GM19467 (cell line): Measurements from ENCODE around the gene CDK14.

Experiments
- ATAC-seq: cut with Tn5 transposase; IDR thresholded peaks from one replicate; pipeline ENCODE4 v1.9.1; 2021; ENCODE audit warnings: mild to moderate bottlenecking, moderate library complexity; ENCODE audit not compliant: unreplicated experiment

Gene CDK14

DNA sequence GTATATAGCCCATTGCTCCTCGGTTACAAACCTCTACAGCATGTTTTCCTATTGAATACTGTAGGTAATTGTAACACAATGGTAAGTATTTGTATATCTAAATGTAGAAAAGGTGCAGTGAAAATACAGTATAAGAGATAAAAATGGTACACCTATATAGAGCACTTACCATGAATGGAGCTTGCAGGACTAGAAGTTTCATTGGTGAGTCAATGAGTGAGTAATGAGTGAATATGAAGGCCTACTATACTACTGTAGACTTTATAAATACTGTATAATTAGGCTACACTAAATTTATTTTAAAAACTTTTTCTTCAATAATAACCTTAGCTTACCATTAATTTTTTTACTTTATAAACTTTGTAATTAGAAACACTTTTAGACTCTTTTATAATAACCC, 239.7 kb downstream of the CDK14 start:
- ATAC-seq, result no peak

DNA sequence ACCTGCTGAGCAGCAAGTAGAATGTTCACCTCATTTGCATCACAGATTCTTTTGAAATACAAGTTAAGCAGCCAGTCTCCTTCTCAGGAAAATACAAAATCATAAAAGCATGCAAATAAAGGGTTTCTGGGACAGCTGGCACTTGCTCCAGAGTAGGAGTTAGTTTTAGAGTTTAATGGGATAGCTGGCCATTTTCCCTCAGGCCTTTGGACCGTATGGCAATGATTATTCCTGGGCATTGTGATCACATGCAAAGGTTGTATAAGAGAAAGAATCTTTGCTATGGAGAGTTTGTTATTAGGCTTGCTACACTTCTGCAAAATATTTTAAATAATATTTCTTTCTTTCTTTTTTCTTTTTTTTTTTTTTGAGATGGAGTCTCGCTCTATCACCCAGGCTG, 240.8 kb downstream of the CDK14 start:
- no peak for ATAC-seq

DNA sequence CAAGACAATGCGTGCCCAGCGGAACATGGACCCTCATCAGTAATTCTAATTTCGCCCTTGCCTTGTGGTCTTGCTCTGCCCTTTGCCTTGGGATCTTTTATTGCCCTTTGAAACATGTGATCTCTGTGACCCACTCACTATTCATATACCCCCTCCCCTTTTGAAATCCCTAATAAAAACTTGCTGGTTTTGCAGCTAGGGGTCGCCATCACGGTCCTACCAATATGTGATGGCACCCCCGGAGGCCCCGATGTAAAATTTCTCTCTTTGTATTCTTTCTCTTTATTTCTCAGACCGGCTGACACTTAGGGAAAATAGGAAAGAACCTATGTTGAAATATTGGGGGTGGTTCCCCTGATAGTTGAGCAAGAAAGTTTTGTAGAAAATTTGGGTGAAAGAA, 242.7 kb downstream of the CDK14 start:
- no peak for ATAC-seq

DNA sequence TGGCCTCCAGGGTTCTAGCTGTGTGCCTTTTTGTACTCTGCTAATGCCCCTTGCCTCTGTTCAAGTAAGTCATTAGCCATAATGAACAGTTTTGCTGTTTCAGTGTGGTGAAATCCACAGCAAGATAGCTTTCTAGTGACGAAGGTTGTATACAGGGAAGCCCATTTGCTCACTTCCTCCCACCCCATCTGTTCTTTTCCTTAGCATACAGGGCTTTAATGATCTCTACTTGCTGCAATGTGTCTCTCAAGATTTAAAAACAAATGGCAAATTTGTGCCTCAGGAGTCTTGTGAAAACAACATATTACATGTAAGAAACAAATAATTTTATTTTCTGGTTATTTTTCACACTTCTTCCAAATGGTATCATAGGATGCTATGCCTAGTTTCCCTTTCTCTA, 243.2 kb downstream of the CDK14 start:
- no peak for ATAC-seq

DNA sequence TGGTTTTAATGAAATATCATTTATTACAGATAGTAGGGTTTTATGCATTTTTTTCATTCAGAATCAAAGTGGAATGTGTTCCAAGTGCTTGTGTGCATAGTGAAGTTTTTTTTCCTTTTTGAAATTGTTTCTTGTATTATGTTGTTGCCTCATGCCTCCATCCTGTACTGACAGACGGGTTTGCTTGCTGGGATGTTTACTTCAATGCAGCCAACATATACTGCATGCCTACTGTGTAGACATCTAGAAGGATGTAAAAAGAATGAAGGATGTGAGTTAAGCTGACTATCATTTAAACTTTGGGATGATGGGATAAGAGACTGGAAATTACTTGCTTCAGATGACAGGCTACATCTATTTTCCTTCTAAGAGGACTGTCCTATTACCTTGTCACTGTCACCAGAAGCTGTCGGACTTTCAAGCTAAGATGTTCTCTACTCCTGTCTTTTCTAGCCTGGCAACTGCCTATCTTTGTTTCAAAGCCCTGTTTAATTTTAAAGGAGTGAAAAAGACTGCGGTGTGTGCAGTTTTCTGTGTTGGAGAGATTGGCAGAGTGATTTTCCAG, 243.7 kb downstream of the CDK14 start:
- no peak for ATAC-seq

DNA sequence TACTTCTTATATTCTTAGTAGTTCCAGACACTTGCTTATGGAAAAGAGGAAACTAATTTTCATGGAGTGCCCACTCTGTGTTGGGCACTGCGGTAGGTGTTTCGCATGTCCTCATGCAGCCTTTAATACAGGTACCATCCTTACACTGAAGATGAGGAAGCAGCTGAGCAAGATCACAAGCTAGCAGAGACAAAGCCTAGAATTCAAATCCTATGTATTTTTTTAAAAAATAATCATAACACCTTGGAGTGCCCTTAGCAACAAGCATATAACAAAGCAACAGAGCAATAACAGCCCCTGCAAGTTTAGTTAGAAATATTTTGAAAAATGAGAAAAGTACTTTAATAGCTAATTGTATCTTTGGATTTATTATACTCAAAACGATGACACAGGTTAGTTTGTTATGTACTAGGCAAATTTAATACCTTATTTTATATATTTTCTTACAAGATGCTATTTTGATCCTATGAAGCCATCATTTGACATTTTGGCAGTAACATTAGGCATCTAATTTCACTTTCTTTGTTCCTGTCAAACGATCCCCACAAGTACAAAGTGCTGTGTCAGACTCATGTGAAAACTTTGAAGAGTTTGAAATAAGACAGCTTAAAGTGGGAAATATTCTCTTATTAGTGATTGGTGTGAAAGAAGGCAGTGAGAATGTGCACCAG, 245.8 kb downstream of the CDK14 start:
- no peak for ATAC-seq

DNA sequence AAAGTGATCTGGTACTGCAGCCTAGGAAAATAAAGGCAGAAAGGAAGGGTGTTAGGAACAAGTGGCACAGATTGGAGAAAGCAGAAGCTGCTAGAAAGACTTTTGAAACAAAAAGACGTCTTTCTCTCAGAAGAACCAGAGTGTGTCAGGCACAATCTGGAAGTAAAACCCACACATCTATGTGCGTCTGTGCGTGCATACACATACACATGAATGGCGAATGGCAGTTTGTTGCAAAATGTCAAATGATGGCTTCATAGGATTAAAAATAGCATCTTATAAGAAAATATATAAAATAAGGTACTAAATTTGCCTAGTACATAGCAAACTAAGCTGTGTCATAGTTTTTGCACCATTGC, 246.3 kb downstream of the CDK14 start:
- no peak for ATAC-seq

DNA sequence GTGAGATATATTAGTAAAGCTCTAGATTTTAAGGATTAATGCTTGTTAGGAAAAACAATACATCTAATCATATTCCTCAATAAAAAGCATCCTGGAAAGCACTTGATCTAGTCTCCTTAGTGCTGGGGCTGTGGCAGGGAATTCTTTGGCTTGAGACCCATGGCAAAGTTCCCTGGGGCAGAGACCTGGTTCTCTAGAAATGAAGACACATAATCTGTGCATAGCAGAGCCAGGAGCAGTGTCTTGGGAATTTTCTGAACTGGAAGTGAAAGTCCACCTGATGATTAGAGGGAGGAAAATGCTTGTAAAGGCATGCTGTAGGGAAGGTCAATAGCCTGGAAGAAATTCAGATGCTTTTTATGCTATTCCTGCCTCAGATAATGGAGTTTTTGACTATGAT, 247.4 kb downstream of the CDK14 start:
- ATAC-seq, result no peak

DNA sequence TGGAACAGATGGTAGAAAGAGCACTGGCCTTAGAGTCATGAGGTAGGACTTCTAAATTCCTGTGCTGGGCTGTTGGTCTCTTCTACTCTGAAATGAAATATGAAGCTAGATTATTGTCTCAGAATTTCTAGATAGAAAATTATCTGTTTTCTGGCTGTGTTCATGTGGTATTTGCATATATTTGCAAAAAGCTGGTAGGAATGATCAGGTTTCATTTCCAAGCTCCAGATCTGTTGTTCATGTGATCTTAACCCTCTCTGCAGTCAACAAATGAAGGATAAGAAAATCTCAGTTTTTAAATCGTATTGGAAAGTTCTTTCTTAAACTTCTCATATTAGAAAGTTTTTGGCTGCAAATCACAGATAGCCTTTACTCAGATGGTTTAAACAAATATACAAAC, 248.3 kb downstream of the CDK14 start:
- no peak for ATAC-seq

DNA sequence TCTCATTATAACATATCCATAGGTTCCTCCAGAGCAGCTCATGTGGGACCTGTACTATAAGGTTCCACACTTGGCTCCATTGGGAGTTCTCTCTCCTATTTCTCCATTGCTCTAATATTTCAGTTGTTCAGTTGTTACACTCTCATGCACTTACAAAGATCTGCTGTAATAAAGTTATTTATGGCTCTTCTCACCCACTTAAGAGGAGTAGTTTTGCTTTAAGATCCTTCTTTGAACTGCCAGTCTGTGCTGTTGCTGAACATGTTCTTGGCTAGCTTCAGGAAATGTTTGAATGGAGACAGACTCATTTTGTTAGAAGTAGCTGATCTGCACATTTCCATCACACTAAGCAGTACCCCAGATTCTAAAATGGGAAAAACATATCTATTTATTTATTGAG, 250.1 kb downstream of the CDK14 start:
- no peak for ATAC-seq

DNA sequence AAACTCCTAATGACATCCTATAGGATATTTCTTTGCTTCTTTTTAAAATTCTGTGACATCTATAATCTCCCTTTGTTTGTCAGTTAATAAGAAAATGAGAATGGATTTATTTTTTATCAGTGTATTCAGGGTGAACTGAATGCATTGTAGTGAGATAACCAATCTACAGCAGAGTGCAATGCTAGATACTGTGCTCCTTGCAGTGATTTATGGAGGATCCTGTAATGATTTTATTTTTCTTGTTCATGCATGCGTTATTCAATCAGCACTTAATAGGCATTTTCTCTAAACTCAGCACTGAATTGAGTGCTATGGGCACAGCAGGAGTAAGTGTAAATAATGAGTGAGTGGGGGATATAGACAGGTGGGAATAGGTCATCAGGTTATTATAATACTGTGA, 253.9 kb downstream of the CDK14 start:
- ATAC-seq, result no peak

DNA sequence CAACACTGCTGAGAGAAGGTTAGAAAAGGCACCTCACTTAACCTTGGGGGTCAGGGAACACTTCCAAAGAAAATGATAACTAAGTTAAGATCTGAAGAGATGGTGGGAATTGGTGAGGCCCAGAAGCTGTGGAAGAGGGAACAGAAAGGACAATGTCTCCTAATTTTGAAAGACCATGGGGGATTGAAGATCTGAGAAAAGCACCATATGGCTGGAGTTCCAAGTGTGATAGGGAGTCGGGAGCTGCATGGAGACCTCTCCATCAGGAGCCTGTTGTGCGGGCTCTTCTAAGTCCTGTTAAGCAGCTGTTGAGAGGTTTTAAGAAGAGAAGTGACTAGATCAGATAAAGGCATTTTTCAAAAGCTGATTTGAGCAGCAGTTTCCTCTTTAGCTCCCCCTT, 254.3 kb downstream of the CDK14 start:
- no peak for ATAC-seq

DNA sequence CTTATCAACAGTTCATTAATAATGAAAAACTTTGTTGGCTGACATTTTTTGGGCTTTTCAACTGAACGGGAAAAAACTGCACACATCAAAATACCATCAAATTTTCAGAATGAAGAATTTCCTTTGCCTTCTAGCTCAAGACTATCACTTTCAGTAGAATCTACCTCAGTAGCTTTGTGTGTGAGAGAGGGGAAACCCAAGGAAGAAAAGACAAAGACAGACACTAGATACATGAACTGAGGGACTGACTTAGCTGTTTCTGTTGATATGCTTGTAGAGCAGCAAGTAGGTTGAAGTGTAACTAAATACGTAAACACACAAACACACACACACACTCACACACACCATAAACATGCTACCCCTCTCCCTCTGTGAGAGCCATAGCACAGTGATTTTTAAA, 257.1 kb downstream of the CDK14 start:
- ATAC-seq, result no peak

DNA sequence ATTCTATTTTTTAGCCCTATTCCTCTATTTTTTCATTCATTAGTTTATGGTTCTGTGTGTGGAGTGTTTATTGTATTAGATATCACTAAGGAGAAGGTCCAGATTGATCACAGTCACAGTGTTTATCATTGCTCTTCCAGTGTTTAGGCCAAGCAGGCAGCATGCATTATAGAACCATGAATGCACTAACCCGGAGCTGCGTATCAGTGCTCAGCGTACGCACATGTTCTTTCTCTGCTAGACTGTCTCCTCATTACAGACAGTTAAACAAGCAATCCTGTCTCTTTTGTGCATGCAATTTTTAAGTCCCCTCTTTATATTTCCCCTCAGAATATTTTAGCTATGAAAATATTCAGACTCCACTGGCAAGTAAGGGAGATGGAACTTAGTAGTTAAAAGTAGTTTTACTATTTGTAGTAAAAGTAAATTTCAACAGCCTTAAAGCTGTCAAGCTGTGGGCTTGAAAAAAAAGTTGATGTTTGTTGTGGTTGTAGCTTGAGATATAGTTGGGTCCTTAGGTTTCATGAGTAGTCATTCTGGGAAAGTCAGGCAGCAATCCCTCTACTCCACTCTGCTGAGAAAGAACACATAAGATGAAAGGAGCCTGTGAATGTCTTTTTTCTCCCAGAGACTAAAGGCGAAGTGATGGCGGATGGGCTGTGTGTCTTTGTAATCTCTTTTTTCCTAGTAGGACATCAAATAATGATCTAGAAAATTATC, 260.4 kb downstream of the CDK14 start:
- no peak for ATAC-seq

DNA sequence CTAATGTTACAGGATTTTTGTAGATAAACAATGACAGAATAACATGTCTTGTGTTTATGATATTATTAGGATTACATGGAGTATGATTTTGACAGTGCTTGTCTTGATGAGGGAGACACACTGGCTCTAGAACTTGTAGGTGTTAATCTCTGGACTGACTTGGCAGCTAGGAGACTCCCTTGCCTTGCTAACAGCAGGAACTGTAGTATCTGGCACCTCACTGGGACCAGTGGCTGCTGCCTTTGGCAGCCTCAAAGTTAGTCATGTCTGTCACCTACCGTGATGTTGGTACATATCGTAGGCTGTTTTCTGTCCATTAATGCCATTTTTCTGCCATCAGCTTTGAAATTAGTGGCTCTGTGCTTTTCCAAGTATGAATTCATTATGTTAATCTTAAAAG, 261.5 kb downstream of the CDK14 start:
- no peak for ATAC-seq

DNA sequence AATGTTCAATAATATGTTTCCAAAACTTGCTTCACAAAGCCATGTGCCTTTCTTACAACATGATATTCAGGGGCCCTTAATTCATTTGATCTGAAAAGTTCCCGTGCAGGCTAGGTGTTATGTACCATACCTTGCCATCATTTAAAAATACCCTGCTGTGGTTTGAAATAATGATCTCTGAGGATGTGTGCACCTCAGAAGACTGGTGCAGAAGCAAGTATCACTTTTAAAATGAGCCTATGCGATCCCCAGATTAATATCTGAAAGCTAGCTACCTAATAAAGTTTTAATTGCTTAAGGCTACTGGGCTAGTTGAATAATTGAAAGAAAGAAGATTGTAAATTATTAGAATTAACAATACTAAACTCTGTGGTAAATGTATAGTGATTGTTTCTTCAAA, 262.4 kb downstream of the CDK14 start:
- no peak for ATAC-seq

DNA sequence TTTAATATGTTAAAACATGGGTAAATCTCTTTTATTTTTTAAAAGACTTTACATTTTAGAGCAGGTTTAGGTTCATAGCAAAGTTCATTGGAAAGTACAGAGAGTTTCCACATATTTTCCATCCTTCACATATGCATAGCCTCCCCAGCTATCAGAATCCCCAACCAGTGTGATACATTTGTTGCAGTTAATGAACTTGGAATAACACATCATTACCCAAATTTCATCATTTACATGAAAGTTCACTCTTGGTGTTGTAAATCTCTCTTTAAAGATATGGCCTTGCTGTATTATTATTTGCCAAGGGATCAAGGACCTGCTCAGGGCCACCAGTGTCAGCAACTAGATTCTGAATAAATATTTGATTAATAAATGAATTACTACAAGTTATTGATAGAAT, 263.4 kb downstream of the CDK14 start:
- no peak for ATAC-seq

DNA sequence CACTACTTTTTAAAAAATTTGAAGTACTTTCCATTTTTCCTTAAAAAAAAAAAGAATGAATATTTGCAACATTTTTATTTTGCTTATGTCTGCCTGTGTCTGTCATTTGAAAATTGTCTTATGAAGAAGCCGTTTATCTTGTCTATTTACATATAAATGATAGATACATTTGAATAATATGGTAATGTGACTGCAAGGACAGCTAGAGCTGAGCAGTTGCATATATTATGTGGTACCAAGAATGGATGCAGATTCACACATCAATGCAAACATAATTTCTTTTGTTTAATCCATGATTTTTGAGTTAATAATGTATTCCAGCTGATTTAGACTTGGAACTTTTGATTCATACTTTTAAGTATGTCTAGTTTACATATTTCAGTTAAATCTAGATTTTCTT, 268.0 kb downstream of the CDK14 start:
- ATAC-seq, result no peak

DNA sequence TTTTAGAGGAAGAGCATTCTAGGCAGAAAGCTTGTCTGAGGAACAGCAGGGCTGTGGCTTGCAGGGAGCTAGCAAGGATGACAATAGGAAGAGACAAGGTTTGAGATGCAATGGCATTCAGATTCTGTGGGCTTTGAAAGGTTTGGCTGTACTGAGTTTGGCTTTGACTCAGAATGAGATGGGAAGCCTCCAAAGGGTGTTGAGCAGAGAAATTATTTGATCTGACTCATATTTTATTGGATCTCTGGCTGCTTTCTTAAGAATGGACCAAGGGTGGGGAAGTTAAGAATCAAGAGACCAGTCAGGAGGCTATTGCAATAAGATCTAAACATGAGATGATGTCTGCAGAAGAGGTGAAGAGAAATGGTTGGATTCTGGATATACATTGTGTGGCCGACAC, 273.2 kb downstream of the CDK14 start:
- ATAC-seq, result no peak

DNA sequence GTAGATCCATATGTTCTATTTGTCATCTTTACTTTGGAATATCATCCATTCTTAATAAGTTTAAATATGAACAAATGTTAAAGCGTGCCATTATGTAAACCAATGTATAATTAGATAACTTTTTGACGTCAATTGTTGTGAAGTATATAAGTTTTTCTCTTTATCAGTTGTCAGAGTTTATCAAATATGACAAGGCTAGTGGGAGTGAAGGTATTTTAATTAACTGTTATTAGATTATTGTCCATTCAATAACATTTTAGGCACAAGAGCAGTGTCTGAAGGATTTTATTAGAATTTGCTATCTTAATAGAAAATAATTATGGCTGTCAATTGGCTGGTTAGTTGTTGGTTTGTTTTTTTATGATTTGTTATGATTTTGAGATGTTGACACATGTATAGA, 280.6 kb downstream of the CDK14 start:
- no peak for ATAC-seq

DNA sequence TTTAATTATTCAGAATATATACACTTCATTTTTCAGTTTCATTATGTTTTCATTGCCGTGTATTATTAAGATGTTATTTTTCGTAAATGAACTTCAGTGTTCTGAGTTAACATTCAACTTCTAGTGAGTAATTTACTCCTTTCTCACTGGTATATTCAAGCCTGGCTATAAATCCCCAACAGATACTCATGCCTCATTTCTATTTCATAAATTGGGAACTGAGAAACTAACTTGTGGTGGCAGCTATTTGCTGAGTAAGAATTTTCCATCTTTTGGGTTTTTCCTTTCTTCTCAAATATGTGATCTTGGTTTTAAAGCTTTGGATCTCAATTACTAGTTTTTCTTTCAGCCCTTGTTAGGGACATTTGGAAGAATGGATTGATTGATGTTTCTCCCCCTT, 281.1 kb downstream of the CDK14 start:
- ATAC-seq, result no peak

DNA sequence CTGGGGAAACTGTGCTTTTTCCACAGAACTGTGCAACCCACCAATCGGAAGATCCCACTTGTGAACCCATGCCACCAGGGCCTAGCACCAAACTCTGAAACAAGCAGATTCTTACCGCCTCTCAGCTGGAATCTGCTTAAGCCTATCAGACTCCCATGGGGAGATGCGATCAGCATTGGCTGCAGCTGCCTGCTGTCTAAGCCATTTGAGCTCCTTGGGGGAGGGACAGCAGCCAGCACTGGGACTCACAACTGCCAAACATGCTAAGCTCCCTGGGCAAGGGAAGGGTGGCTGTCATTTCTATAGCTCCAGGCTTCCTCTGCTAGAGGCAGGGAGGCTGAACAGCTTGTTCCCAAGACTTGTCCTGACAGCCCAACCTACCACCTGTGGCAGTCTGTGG, 283.8 kb downstream of the CDK14 start:
- no peak for ATAC-seq

DNA sequence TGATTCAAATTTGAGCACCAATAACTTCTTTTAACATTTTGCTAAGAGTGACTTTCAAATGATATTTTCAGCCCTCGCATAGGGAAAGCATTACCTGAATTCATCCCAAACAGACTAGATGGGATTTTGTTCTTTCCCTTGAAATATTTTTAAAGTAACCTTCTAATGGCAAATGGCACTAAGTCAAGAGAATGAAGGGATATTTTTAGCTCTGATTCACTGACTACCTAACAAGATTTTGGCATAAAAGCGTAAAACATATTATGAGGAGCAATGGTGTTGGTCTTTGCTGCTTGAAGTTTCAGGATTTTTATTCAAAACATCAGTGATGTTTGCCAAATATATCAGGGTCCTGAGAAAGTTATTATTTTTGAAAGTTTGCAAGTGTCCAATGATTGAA, 290.3 kb downstream of the CDK14 start:
- no peak for ATAC-seq
